CD14-positive monocyte (primary cell): ENCODE measurements around the gene ROMO1. TPM values are rescaled to one million over a fixed set of nuclear protein-coding genes. Genes with fewer than 3 reads are reported as not detected.

Experiments
- DNase-seq, 3 donors: peaks; one replicate each; pipeline ENCODE4 v3.0.0-alpha.2; 2011 to 2022
- H2AFZ ChIP-seq: 2 replicates; pipeline ENCODE4 v1.6.0; 2012; ENCODE audit warnings: mild to moderate bottlenecking, low read depth, low read length, inconsistent platforms; ENCODE audit not compliant: insufficient read depth, poor library complexity, severe bottlenecking
- H3K27ac ChIP-seq, 2 donors: 1 replicate in 1 of 2; 2 replicates in 1 of 2; pipeline ENCODE4 v1.5.1; 2012 to 2013; ENCODE audit warnings: low read length in 2 of 2, control low read depth in 1 of 2, inconsistent platforms in 1 of 2, low read depth in 1 of 2, mild to moderate bottlenecking in 1 of 2
- H3K27me3 ChIP-seq, 2 donors: one replicate each; pipeline versions ENCODE4 v1.6.0 to v1.6.1; 2011 to 2013; ENCODE audit warnings: low read length in 2 of 2; ENCODE audit not compliant: control insufficient read depth in 2 of 2, insufficient read depth in 2 of 2
- H3K36me3 ChIP-seq, 2 donors: replicated peaks in 1 of 2; 1 replicate in 1 of 2; 2 replicates in 1 of 2; pipeline versions ENCODE4 v1.5.1 to v1.6.1; 2012 to 2013; ENCODE audit warnings: low read length in 2 of 2, control low read depth in 1 of 2, inconsistent platforms in 1 of 2, mild to moderate bottlenecking in 1 of 2; ENCODE audit not compliant: insufficient read depth in 2 of 2, control insufficient read depth in 1 of 2
- H3K4me1 ChIP-seq, 2 donors: 1 replicate in 1 of 2; 2 replicates in 1 of 2; pipeline versions ENCODE4 v1.5.1 to v1.6.1; 2012 to 2013; ENCODE audit warnings: low read length in 2 of 2, control low read depth in 1 of 2, inconsistent platforms in 1 of 2, mild to moderate bottlenecking in 1 of 2, moderate library complexity in 1 of 2; ENCODE audit not compliant: insufficient read depth in 2 of 2, control insufficient read depth in 1 of 2
- H3K4me2 ChIP-seq: replicated peaks from 2 replicates; pipeline ENCODE3; 2012; ENCODE audit warnings: low read length, moderate library complexity, mild to moderate bottlenecking; ENCODE audit not compliant: poor library complexity, severe bottlenecking; ENCODE audit errors: extremely low read depth
- H3K4me3 ChIP-seq, 3 experiments: fragments of 200-600 bp in 1 of 3; sonication (generic) in 1 of 3; replicated peaks in 1 of 3; 1 replicate in 2 of 3; 2 replicates in 1 of 3; pipeline ENCODE4 v1.5.1; 2011 to 2013; ENCODE audit warnings: low read length in 3 of 3, mild to moderate bottlenecking in 3 of 3, control low read depth in 2 of 3, low read depth in 2 of 3, inconsistent platforms in 1 of 3, moderate library complexity in 1 of 3
- H3K79me2 ChIP-seq: 2 replicates; pipeline ENCODE4 v1.6.0; 2012; ENCODE audit warnings: mild to moderate bottlenecking, control low read depth, inconsistent platforms, low read length, moderate library complexity; ENCODE audit not compliant: insufficient read depth
- H3K9ac ChIP-seq: 2 replicates; pipeline ENCODE4 v1.6.0; 2017; ENCODE audit warnings: low read length, mild to moderate bottlenecking; ENCODE audit not compliant: insufficient read depth, poor library complexity, severe bottlenecking
- H3K9me3 ChIP-seq, 2 donors: replicated peaks in 1 of 2; 1 replicate in 1 of 2; 2 replicates in 1 of 2; pipeline versions ENCODE4 v1.5.1 to v1.6.1; 2012 to 2013; ENCODE audit warnings: low read length in 2 of 2, control low read depth in 1 of 2; ENCODE audit not compliant: control insufficient read depth in 1 of 2, insufficient read depth in 1 of 2
- H4K20me1 ChIP-seq: 2 replicates; pipeline ENCODE4 v1.6.0; 2012; ENCODE audit warnings: mild to moderate bottlenecking, low read length, control low read depth, moderate library complexity; ENCODE audit not compliant: insufficient read depth
- H3K27ac Mint-ChIP-seq, 7 donors: one replicate each; pipeline ENCODE4 v1.8.0; 2020; ENCODE audit warnings: mild to moderate bottlenecking in 7 of 7, mixed read lengths in 7 of 7, moderate library complexity in 6 of 7, inconsistent platforms in 2 of 7
- H3K27me3 Mint-ChIP-seq, 3 donors: one replicate each; pipeline ENCODE4 v1.8.0; 2021 to 2022; ENCODE audit warnings: low read depth in 3 of 3, mild to moderate bottlenecking in 3 of 3, mixed read lengths in 3 of 3, moderate library complexity in 3 of 3, inconsistent platforms in 1 of 3
- H3K36me3 Mint-ChIP-seq, 2 donors: one replicate each; pipeline ENCODE4 v1.8.0; 2020; ENCODE audit warnings: mixed read lengths in 2 of 2, inconsistent platforms in 1 of 2, mild to moderate bottlenecking in 1 of 2
- H3K4me1 Mint-ChIP-seq: one replicate; pipeline ENCODE4 v1.8.0; 2020; ENCODE audit warnings: mild to moderate bottlenecking, mixed read lengths
- H3K4me3 Mint-ChIP-seq, 2 donors: one replicate each; pipeline ENCODE4 v1.8.0; 2020; ENCODE audit warnings: mild to moderate bottlenecking in 2 of 2, mixed read lengths in 2 of 2, moderate library complexity in 1 of 2
- H3K9me3 Mint-ChIP-seq, 7 donors: one replicate each; pipeline ENCODE4 v1.8.0; 2020 to 2022; ENCODE audit warnings: mixed read lengths in 7 of 7, mild to moderate bottlenecking in 6 of 7, moderate library complexity in 6 of 7, inconsistent platforms in 2 of 7
- CTCF ChIP-seq: fragments of 200-600 bp; IDR thresholded peaks from one replicate; pipeline ENCODE4 v1.8.0; 2022; ENCODE audit warnings: antibody characterized with exemption, mild to moderate bottlenecking
- WGBS: methylation state at CpG from one replicate; pipeline ENCODE4 v1.1.5; 2013; ENCODE audit warnings: missing lambda C conversion rate; ENCODE audit not compliant: insufficient coverage; 5-methylcytosine and 5-hydroxymethylcytosine counted together
- intact Hi-C, 2 donors: fragments of 100-400 bp; cut with micrococcal nuclease; formaldehyde crosslinking; loops; one replicate each; pipeline versions ENCODE4 v1.15.0 to v1.15.1; 2023
- polyA plus RNA-seq, 3 donors: library from polyadenylated mRNA; depleted of rRNA in 1 of 3; unstranded in 2 of 3; stranded (reverse) in 1 of 3; fragments of 300-500 nt in 2 of 3; fragments of >200 nt in 1 of 3; fragmentation: Illumina TruSeq in 2 of 3; gene quantifications; 1 replicate in 2 of 3; 2 replicates in 1 of 3; pipeline ENCODE4 v1.2.3, GENCODE V29; 2012 to 2021

The ROMO1 gene
- polyA plus RNA-seq, 3 donors, result 220 to 448 (median 352) TPM

- no peaks in the 10 kb centered on the region for H3K4me1 Mint-ChIP-seq
- H3K4me3 Mint-ChIP-seq, result no peak overlapping the region
- peak overlapping the region in 1 of 2 donors; percentile 6 for H3K27ac ChIP-seq
- intact Hi-C loops, result no loop called here
- no peak overlapping the region for H3K4me3 ChIP-seq
- no peaks in the 10 kb centered on the region for H3K4me1 ChIP-seq
- peaks cover 99% of the 10 kb centered on the region for H4K20me1 ChIP-seq
- H3K4me2 ChIP-seq, result no peak overlapping the region
- H3K27me3 ChIP-seq, result no peaks in the 10 kb centered on the region
- TF ChIP-seq CTCF, result no peak
- H3K27ac Mint-ChIP-seq, result no peak overlapping the region
- no peaks in the 10 kb centered on the region for H3K27me3 Mint-ChIP-seq
- no peaks in the 10 kb centered on the region for H3K9me3 Mint-ChIP-seq
- peaks cover 45 to 85% of the 10 kb centered on the region in 2 donors for H3K36me3 ChIP-seq
- peaks cover 96% of the 10 kb centered on the region for H3K79me2 ChIP-seq
- no peak overlapping the region for H2AFZ ChIP-seq
- H3K9me3 ChIP-seq, result no peaks in the 10 kb centered on the region
- H3K36me3 Mint-ChIP-seq, result peaks cover 17 to 25% of the 10 kb centered on the region in 2 donors
- DNase-seq, result no peak
- no peak overlapping the region for H3K9ac ChIP-seq
Measured at GRCh38 chr20:35651958-35652357, 47.2 kb upstream of the ROMO1 start.

- DNase-seq, result no peak
- no peak overlapping the region for H3K4me2 ChIP-seq
- H3K9ac ChIP-seq, result no peak overlapping the region
- H3K27me3 ChIP-seq, result no peaks in the 10 kb centered on the region
- no peak overlapping the region for H3K27ac ChIP-seq
- peaks cover 98% of the 10 kb centered on the region for H3K79me2 ChIP-seq
- no peak overlapping the region for H3K4me3 ChIP-seq
- Mint-ChIP-seq H3K4me3 (no peak overlapping the region), H3K36me3 (peaks cover 19 to 25% of the 10 kb centered on the region in 2 donors), H3K4me1 (peaks cover 4% of the 10 kb centered on the region), H3K27me3 (no peaks in the 10 kb centered on the region), H3K9me3 (no peaks in the 10 kb centered on the region), H3K27ac (no peak overlapping the region)
- no peak overlapping the region for H2AFZ ChIP-seq
- no peaks in the 10 kb centered on the region for H3K9me3 ChIP-seq
- peaks cover 100% of the 10 kb centered on the region for H4K20me1 ChIP-seq
- no peak for TF ChIP-seq CTCF
- H3K36me3 ChIP-seq, result peaks cover 47 to 88% of the 10 kb centered on the region in 2 donors
- over 99% methylated on average over 12 of the region's 13 CpGs for WGBS
- intact Hi-C loops, result no loop called here
- no peaks in the 10 kb centered on the region for H3K4me1 ChIP-seq
Measured at GRCh38 chr20:35652641-35653429, 46.4 kb upstream of the ROMO1 start.
